CD14-positive monocyte (primary cell): ENCODE results near the gene ECE2. TPM values are rescaled to one million over a fixed set of nuclear protein-coding genes. Genes with fewer than 3 reads are reported as not detected.

Source experiments
- DNase-seq, 3 donors: peaks; one replicate each; pipeline ENCODE4 v3.0.0-alpha.2; 2011 to 2022
- H2AFZ ChIP-seq: 2 replicates; pipeline ENCODE4 v1.6.0; 2012; ENCODE audit warnings: mild to moderate bottlenecking, low read depth, low read length, inconsistent platforms; ENCODE audit not compliant: insufficient read depth, poor library complexity, severe bottlenecking
- H3K27ac ChIP-seq, 2 donors: 1 replicate in 1 of 2; 2 replicates in 1 of 2; pipeline ENCODE4 v1.5.1; 2012 to 2013; ENCODE audit warnings: low read length in 2 of 2, control low read depth in 1 of 2, inconsistent platforms in 1 of 2, low read depth in 1 of 2, mild to moderate bottlenecking in 1 of 2
- H3K27me3 ChIP-seq, 2 donors: one replicate each; pipeline versions ENCODE4 v1.6.0 to v1.6.1; 2011 to 2013; ENCODE audit warnings: low read length in 2 of 2; ENCODE audit not compliant: control insufficient read depth in 2 of 2, insufficient read depth in 2 of 2
- H3K36me3 ChIP-seq, 2 donors: replicated peaks in 1 of 2; 1 replicate in 1 of 2; 2 replicates in 1 of 2; pipeline versions ENCODE4 v1.5.1 to v1.6.1; 2012 to 2013; ENCODE audit warnings: low read length in 2 of 2, control low read depth in 1 of 2, inconsistent platforms in 1 of 2, mild to moderate bottlenecking in 1 of 2; ENCODE audit not compliant: insufficient read depth in 2 of 2, control insufficient read depth in 1 of 2
- H3K4me1 ChIP-seq, 2 donors: 1 replicate in 1 of 2; 2 replicates in 1 of 2; pipeline versions ENCODE4 v1.5.1 to v1.6.1; 2012 to 2013; ENCODE audit warnings: low read length in 2 of 2, control low read depth in 1 of 2, inconsistent platforms in 1 of 2, mild to moderate bottlenecking in 1 of 2, moderate library complexity in 1 of 2; ENCODE audit not compliant: insufficient read depth in 2 of 2, control insufficient read depth in 1 of 2
- H3K4me2 ChIP-seq: replicated peaks from 2 replicates; pipeline ENCODE3; 2012; ENCODE audit warnings: low read length, moderate library complexity, mild to moderate bottlenecking; ENCODE audit not compliant: poor library complexity, severe bottlenecking; ENCODE audit errors: extremely low read depth
- H3K4me3 ChIP-seq, 3 experiments: fragments of 200-600 bp in 1 of 3; sonication (generic) in 1 of 3; replicated peaks in 1 of 3; 1 replicate in 2 of 3; 2 replicates in 1 of 3; pipeline ENCODE4 v1.5.1; 2011 to 2013; ENCODE audit warnings: low read length in 3 of 3, mild to moderate bottlenecking in 3 of 3, control low read depth in 2 of 3, low read depth in 2 of 3, inconsistent platforms in 1 of 3, moderate library complexity in 1 of 3
- H3K79me2 ChIP-seq: 2 replicates; pipeline ENCODE4 v1.6.0; 2012; ENCODE audit warnings: mild to moderate bottlenecking, control low read depth, inconsistent platforms, low read length, moderate library complexity; ENCODE audit not compliant: insufficient read depth
- H3K9ac ChIP-seq: 2 replicates; pipeline ENCODE4 v1.6.0; 2017; ENCODE audit warnings: low read length, mild to moderate bottlenecking; ENCODE audit not compliant: insufficient read depth, poor library complexity, severe bottlenecking
- H3K9me3 ChIP-seq, 2 donors: replicated peaks in 1 of 2; 1 replicate in 1 of 2; 2 replicates in 1 of 2; pipeline versions ENCODE4 v1.5.1 to v1.6.1; 2012 to 2013; ENCODE audit warnings: low read length in 2 of 2, control low read depth in 1 of 2; ENCODE audit not compliant: control insufficient read depth in 1 of 2, insufficient read depth in 1 of 2
- H4K20me1 ChIP-seq: 2 replicates; pipeline ENCODE4 v1.6.0; 2012; ENCODE audit warnings: mild to moderate bottlenecking, low read length, control low read depth, moderate library complexity; ENCODE audit not compliant: insufficient read depth
- H3K27ac Mint-ChIP-seq, 7 donors: one replicate each; pipeline ENCODE4 v1.8.0; 2020; ENCODE audit warnings: mild to moderate bottlenecking in 7 of 7, mixed read lengths in 7 of 7, moderate library complexity in 6 of 7, inconsistent platforms in 2 of 7
- H3K27me3 Mint-ChIP-seq, 3 donors: one replicate each; pipeline ENCODE4 v1.8.0; 2021 to 2022; ENCODE audit warnings: low read depth in 3 of 3, mild to moderate bottlenecking in 3 of 3, mixed read lengths in 3 of 3, moderate library complexity in 3 of 3, inconsistent platforms in 1 of 3
- H3K36me3 Mint-ChIP-seq, 2 donors: one replicate each; pipeline ENCODE4 v1.8.0; 2020; ENCODE audit warnings: mixed read lengths in 2 of 2, inconsistent platforms in 1 of 2, mild to moderate bottlenecking in 1 of 2
- H3K4me1 Mint-ChIP-seq: one replicate; pipeline ENCODE4 v1.8.0; 2020; ENCODE audit warnings: mild to moderate bottlenecking, mixed read lengths
- H3K4me3 Mint-ChIP-seq, 2 donors: one replicate each; pipeline ENCODE4 v1.8.0; 2020; ENCODE audit warnings: mild to moderate bottlenecking in 2 of 2, mixed read lengths in 2 of 2, moderate library complexity in 1 of 2
- H3K9me3 Mint-ChIP-seq, 7 donors: one replicate each; pipeline ENCODE4 v1.8.0; 2020 to 2022; ENCODE audit warnings: mixed read lengths in 7 of 7, mild to moderate bottlenecking in 6 of 7, moderate library complexity in 6 of 7, inconsistent platforms in 2 of 7
- CTCF ChIP-seq: fragments of 200-600 bp; IDR thresholded peaks from one replicate; pipeline ENCODE4 v1.8.0; 2022; ENCODE audit warnings: antibody characterized with exemption, mild to moderate bottlenecking
- WGBS: methylation state at CpG from one replicate; pipeline ENCODE4 v1.1.5; 2013; ENCODE audit warnings: missing lambda C conversion rate; ENCODE audit not compliant: insufficient coverage; 5-methylcytosine and 5-hydroxymethylcytosine counted together
- intact Hi-C, 2 donors: fragments of 100-400 bp; cut with micrococcal nuclease; formaldehyde crosslinking; loops; one replicate each; pipeline versions ENCODE4 v1.15.0 to v1.15.1; 2023
- polyA plus RNA-seq, 3 donors: library from polyadenylated mRNA; depleted of rRNA in 1 of 3; unstranded in 2 of 3; stranded (reverse) in 1 of 3; fragments of 300-500 nt in 2 of 3; fragments of >200 nt in 1 of 3; fragmentation: Illumina TruSeq in 2 of 3; gene quantifications; 1 replicate in 2 of 3; 2 replicates in 1 of 3; pipeline ENCODE4 v1.2.3, GENCODE V29; 2012 to 2021

ECE2 gene
- polyA plus RNA-seq, 3 donors, result not detected

- H3K9me3 Mint-ChIP-seq, result peaks cover 0 to 7% (median 4%) of the 10 kb centered on the region in 7 donors
- Histone ChIP-seq H3K4me3 (no peak overlapping the region), H3K27ac (no peak overlapping the region), H3K4me1 (no peaks in the 10 kb centered on the region), H4K20me1 (no peaks in the 10 kb centered on the region), H2AFZ (no peak overlapping the region), H3K9me3 (peaks cover 0 to 9% of the 10 kb centered on the region in 2 donors), H3K4me2 (no peak overlapping the region), H3K79me2 (no peaks in the 10 kb centered on the region), H3K9ac (no peak overlapping the region), H3K27me3 (peaks cover 22 to 29% of the 10 kb centered on the region in 2 donors), H3K36me3 (no peaks in the 10 kb centered on the region)
- no peak for TF ChIP-seq CTCF
- no peaks in the 10 kb centered on the region for H3K36me3 Mint-ChIP-seq
- peak overlapping the region in 1 of 2 donors; percentile 53 for H3K4me3 Mint-ChIP-seq
- intact Hi-C loops, result no loop called here
- 70% methylated on average over 4 of the region's 4 CpGs for WGBS
- no peak overlapping the region for H3K27ac Mint-ChIP-seq
- peaks cover 4% of the 10 kb centered on the region for H3K4me1 Mint-ChIP-seq
- no peak for DNase-seq
- peaks cover 28 to 38% (median 32%) of the 10 kb centered on the region in 3 donors for H3K27me3 Mint-ChIP-seq
Measured at GRCh38 chr3:184235381-184236032, 40.3 kb upstream of the ECE2 start.

GRCh38 chr3:184236033-184236410, 39.8 kb upstream of the ECE2 start:
- H3K4me3 Mint-ChIP-seq, result peak overlapping the region in 1 of 2 donors; percentile 53
- peaks cover 0 to 9% of the 10 kb centered on the region in 2 donors for H3K9me3 ChIP-seq
- H3K36me3 Mint-ChIP-seq, result no peaks in the 10 kb centered on the region
- peaks cover 0 to 5% (median 2%) of the 10 kb centered on the region in 7 donors for H3K9me3 Mint-ChIP-seq
- no peaks in the 10 kb centered on the region for H3K4me1 ChIP-seq
- no peak for DNase-seq
- peaks cover 26 to 36% (median 29%) of the 10 kb centered on the region in 3 donors for H3K27me3 Mint-ChIP-seq
- H3K36me3 ChIP-seq, result no peaks in the 10 kb centered on the region
- H3K27ac ChIP-seq, result no peak overlapping the region
- no peak overlapping the region for H3K9ac ChIP-seq
- H3K4me2 ChIP-seq, result no peak overlapping the region
- H3K27ac Mint-ChIP-seq, result no peak overlapping the region
- peaks cover 18 to 26% of the 10 kb centered on the region in 2 donors for H3K27me3 ChIP-seq
- H3K4me1 Mint-ChIP-seq, result peaks cover 2% of the 10 kb centered on the region
- H4K20me1 ChIP-seq, result no peaks in the 10 kb centered on the region
- TF ChIP-seq CTCF, result no peak
- no peak overlapping the region for H2AFZ ChIP-seq
- no peaks in the 10 kb centered on the region for H3K79me2 ChIP-seq
- WGBS, result 91% methylated on average over 14 of the region's 14 CpGs
- no peak overlapping the region for H3K4me3 ChIP-seq
- intact Hi-C loops, result no loop called here
